T-helper 17 cell (primary cell): ENCODE results near the gene OR5M11. TPM values are rescaled to one million over a fixed set of nuclear protein-coding genes. Genes with fewer than 3 reads are reported as not detected.
"Not testable (repeated sequence)": the region's sequence is repeated elsewhere in the genome, so short reads cannot be mapped to it uniquely, and the experiment has no call there.

Source experiments
- ATAC-seq: fragments of 150-1000 bp; cut with Tn5 transposase; 2 replicates; pipeline ENCODE4 v1.10.0; 2021; ENCODE audit warnings: mild to moderate bottlenecking, moderate library complexity
- DNase-seq, 3 donors: peaks; one replicate each; pipeline versions ENCODE4 v3.0.0 to v3.0.0-alpha.2; 2020 to 2021
- H3K9me3 ChIP-seq: one replicate; pipeline ENCODE4 v1.7.0; 2013; ENCODE audit warnings: low read length, mild to moderate bottlenecking; ENCODE audit not compliant: control insufficient read depth, poor library complexity, severe bottlenecking
- H3K27ac Mint-ChIP-seq: one replicate; pipeline ENCODE4 v1.8.0; 2022; ENCODE audit warnings: mild to moderate bottlenecking, moderate library complexity, mixed read lengths
- H3K27me3 Mint-ChIP-seq: one replicate; pipeline ENCODE4 v1.8.0; 2022; ENCODE audit warnings: mixed read lengths
- H3K36me3 Mint-ChIP-seq: one replicate; pipeline ENCODE4 v1.8.0; 2022; ENCODE audit warnings: low read depth, mixed read lengths
- H3K4me1 Mint-ChIP-seq: one replicate; pipeline ENCODE4 v1.8.0; 2022; ENCODE audit warnings: mild to moderate bottlenecking, mixed read lengths
- H3K4me3 Mint-ChIP-seq: one replicate; pipeline ENCODE4 v1.8.0; 2022; ENCODE audit warnings: mild to moderate bottlenecking, moderate library complexity, mixed read lengths
- total RNA-seq, 4 donors: library from RNA in 2 of 4; stranded (reverse) in 2 of 4; gene quantifications; one replicate each; pipeline ENCODE4 v1.2.3 and lab custom pipeline; 2022 to 2026

The OR5M11 gene
- total RNA-seq (not detected), total RNA-seq (lab: John Stamatoyannopoulos, UW) (0 reads per million in 2 donors)

GRCh38 chr11:56543157-56543556 lies at the start of gene OR5M11:
Gene OR5M11, minus strand, starts transcription at chr11:56543257. Its CDS starts 0 bp downstream, at chr11:56543257.
- H3K27ac Mint-ChIP-seq: no peak within 1 kb of the TSS
- no peaks in the 10 kb centered on the region for H3K27me3 Mint-ChIP-seq
- H3K9me3 ChIP-seq: no peaks in the 10 kb centered on the region
- ATAC-seq: no peak
- no peaks in the 10 kb centered on the region for H3K4me1 Mint-ChIP-seq
- no peak within 1 kb of the TSS for H3K4me3 Mint-ChIP-seq
- DNase-seq: no peak
- H3K36me3 Mint-ChIP-seq: no peaks in the 10 kb centered on the region

DNA sequence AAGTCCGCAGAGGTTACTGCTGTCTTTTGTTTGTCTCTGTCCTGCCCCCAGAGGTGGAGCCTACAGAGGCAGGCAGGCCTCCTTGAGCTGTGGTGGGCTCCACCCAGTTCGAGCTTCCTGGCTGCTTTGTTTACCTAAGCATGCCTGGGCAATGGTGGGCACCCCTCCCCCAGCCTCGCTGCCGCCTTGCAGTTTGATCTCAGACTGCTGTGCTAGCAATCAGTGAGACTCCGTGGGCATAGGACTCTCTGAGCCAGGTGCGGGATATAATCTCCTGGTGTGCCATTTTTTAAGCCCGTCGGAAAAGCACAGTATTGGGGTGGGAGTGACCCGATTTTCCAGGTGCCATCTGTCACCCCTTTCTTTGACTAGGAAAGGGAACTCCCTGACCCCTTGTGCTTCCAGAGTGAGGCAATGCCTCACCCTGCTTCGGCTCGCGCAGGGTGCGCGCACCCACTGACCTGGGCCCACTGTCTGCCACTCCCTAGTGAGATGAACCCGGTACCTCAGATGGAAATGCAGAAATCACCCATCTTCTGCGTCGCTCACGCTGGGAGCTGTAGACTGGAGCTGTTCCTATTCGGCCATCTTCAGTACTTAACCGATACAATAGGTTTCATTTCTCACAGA lies 49.1 kb upstream of the OR5M11 start:
- H3K4me1 Mint-ChIP-seq, H3K4me3 Mint-ChIP-seq, H3K27ac Mint-ChIP-seq, H3K27me3 Mint-ChIP-seq, H3K9me3 ChIP-seq, ATAC-seq, DNase-seq, H3K36me3 Mint-ChIP-seq: not testable (repeated sequence)

- no peaks in the 10 kb centered on the region for H3K9me3 ChIP-seq
- Mint-ChIP-seq H3K4me1 (no peaks in the 10 kb centered on the region), H3K27ac (no peak within 1 kb of the TSS), H3K4me3 (no peak within 1 kb of the TSS), H3K36me3 (no peaks in the 10 kb centered on the region), H3K27me3 (no peaks in the 10 kb centered on the region)
- ATAC-seq: no peak
- no peak for DNase-seq
Observed at GRCh38 chr11:56577621-56578020, 34.6 kb upstream of the OR5M11 start, which contains the start of gene OR5M10. Gene OR5M10, minus strand, starts transcription at chr11:56577721. Its CDS starts 0 bp downstream, at chr11:56577721.

GRCh38 chr11:56558574-56558973 lies 15.5 kb upstream of the OR5M11 start:
- H3K27ac Mint-ChIP-seq: no peak overlapping the region
- H3K36me3 Mint-ChIP-seq: no peaks in the 10 kb centered on the region
- no peaks in the 10 kb centered on the region for H3K27me3 Mint-ChIP-seq
- no peak overlapping the region for H3K4me3 Mint-ChIP-seq
- ATAC-seq (no peak), DNase-seq (no peak)
- H3K4me1 Mint-ChIP-seq: no peaks in the 10 kb centered on the region
- no peaks in the 10 kb centered on the region for H3K9me3 ChIP-seq

DNA sequence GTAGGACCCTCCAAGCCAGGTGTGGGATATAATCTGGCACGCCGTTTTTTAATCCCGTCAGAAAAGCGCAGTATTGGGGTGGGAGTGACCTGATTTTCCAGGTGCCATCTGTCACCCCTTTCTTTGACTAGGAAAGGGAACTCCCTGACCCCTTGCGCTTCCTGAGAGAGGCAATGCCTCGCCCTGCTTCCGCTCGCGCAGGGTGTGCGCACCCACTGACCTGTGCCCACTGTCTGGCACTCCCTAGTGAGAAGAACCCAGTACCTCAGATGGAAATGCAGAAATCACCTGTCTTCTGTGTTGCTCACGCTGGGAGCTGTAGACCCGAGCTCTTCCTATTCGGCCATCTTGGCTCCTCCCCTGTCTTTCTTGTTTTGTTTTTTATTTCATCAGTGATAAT lies 11.6 kb upstream of the OR5M11 start:
- not testable (repeated sequence) for H3K4me3 Mint-ChIP-seq, H3K27ac Mint-ChIP-seq, DNase-seq, H3K27me3 Mint-ChIP-seq, ATAC-seq, H3K36me3 Mint-ChIP-seq, H3K4me1 Mint-ChIP-seq, H3K9me3 ChIP-seq

- H3K4me1 Mint-ChIP-seq: no peaks in the 10 kb centered on the region
- ATAC-seq (no peak), DNase-seq (no peak)
- no peaks in the 10 kb centered on the region for H3K9me3 ChIP-seq
- H3K36me3 Mint-ChIP-seq: no peaks in the 10 kb centered on the region
- no peaks in the 10 kb centered on the region for H3K27me3 Mint-ChIP-seq
- H3K4me3 Mint-ChIP-seq: no peak overlapping the region
- no peak overlapping the region for H3K27ac Mint-ChIP-seq
Observed at GRCh38 chr11:56545531-56545930, 2.5 kb upstream of the OR5M11 start.

GRCh38 chr11:56543739-56544138 lies 682 bp upstream of the OR5M11 start:
- no peak overlapping the region for H3K4me3 Mint-ChIP-seq
- no peaks in the 10 kb centered on the region for H3K9me3 ChIP-seq
- H3K27ac Mint-ChIP-seq: no peak overlapping the region
- ATAC-seq (no peak), DNase-seq (no peak)
- H3K4me1 Mint-ChIP-seq: no peaks in the 10 kb centered on the region
- H3K36me3 Mint-ChIP-seq: no peaks in the 10 kb centered on the region
- no peaks in the 10 kb centered on the region for H3K27me3 Mint-ChIP-seq

DNA sequence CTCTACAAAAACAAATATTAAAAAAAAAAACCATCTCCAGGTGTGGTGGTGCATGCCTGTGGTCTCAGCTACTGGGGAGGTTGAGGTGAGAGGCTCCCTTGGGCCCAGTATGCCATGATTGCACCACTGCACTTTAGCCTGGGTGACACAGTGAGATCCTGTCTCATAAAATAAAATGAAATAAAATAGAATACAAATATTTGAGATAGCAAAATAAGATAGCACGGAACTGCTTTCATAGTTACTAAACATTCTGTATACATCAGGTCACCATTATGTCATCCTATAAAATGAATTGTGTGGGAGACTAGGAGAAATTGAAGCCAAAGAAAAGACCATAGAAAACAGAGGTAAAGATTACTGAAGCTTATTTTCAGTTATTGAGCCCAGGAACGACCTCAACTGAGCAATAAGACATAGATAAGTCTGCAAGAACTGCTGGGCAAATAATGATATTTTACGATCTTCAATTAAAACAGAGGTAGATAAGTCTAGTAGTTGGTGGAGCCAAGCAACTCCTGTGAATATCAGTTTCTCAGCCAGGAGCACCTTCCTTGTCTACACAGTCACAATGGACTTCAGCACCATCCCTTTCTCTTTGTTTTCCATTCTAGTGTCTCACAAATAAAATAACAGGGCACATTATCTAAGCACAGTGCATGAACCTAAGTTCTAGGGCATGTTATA lies 9.9 kb downstream of the OR5M11 start:
- Mint-ChIP-seq H3K27ac (no peak overlapping the region), H3K36me3 (no peaks in the 10 kb centered on the region), H3K4me1 (no peaks in the 10 kb centered on the region), H3K4me3 (no peak overlapping the region), H3K27me3 (no peaks in the 10 kb centered on the region)
- no peaks in the 10 kb centered on the region for H3K9me3 ChIP-seq
- no peak for ATAC-seq
- no peak for DNase-seq

DNA sequence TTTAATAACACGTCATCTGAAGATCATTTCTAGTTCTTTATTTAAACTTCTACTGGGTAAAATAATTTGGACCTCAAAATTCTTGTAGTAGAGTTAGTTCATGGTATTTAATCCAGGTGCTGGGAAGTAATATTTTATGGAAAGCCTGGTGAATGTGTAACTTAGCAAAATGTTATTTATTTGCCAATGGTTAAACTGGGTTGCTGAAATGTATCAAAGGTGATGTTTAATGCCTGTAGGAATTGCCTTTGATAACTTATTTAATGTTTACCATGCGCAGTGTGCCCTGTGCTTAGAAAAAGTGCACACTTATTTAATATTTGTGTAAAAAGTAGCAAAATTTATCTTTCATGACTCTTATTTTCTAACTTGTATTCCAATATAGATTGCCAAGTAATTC lies 11.2 kb downstream of the OR5M11 start:
- no peak for ATAC-seq
- H3K27ac Mint-ChIP-seq: no peak overlapping the region
- no peaks in the 10 kb centered on the region for H3K27me3 Mint-ChIP-seq
- H3K36me3 Mint-ChIP-seq: no peaks in the 10 kb centered on the region
- no peaks in the 10 kb centered on the region for H3K4me1 Mint-ChIP-seq
- DNase-seq: no peak
- H3K9me3 ChIP-seq: no peaks in the 10 kb centered on the region
- H3K4me3 Mint-ChIP-seq: no peak overlapping the region

GRCh38 chr11:56522008-56522407 lies 21.0 kb downstream of the OR5M11 start:
- ATAC-seq (no peak), DNase-seq (no peak)
- H3K36me3 Mint-ChIP-seq: no peaks in the 10 kb centered on the region
- no peaks in the 10 kb centered on the region for H3K4me1 Mint-ChIP-seq
- H3K9me3 ChIP-seq: no peaks in the 10 kb centered on the region
- no peak overlapping the region for H3K27ac Mint-ChIP-seq
- H3K27me3 Mint-ChIP-seq: no peaks in the 10 kb centered on the region
- H3K4me3 Mint-ChIP-seq: no peak overlapping the region

DNA sequence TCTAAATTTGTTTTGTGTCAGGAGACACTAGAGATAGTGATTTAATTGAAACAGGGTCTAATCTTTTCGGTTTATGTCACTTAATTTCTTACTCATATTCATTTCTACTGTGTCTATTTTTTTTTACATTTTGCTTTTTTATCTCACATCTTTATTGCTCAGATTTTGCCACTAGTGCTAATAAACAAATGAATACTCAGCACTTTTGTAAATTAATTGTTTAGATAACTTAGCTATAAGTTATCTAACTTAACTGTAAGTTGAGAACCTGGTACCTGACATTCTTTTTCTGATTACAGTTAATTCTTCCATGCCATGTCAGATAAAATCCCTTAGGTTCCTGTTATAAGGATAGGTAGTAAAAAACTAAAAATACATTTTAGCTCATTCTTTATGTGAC lies 29.8 kb downstream of the OR5M11 start:
- no peaks in the 10 kb centered on the region for H3K9me3 ChIP-seq
- no peaks in the 10 kb centered on the region for H3K27me3 Mint-ChIP-seq
- ATAC-seq: no peak
- no peak for DNase-seq
- no peak overlapping the region for H3K4me3 Mint-ChIP-seq
- H3K36me3 Mint-ChIP-seq: no peaks in the 10 kb centered on the region
- no peaks in the 10 kb centered on the region for H3K4me1 Mint-ChIP-seq
- H3K27ac Mint-ChIP-seq: no peak overlapping the region

DNA sequence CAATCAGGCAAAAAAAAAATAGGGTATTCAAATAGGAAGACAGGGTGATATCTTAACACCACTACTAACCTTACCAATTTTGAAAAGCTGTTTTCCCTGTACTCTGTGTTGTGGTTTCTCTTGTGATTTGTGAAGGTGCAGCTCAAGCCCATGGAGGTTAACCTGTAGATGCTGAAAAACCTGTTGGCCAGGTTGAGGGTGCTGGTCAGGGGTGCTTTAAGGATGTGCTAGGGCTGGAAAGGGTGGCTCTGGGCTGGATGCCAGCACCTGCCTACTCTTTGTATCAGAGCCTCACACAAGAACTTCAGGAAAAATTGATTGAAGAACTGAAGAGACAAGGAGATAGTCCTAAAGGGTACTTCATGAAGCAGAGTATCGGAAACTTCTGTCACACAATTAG lies 33.6 kb downstream of the OR5M11 start:
- H3K9me3 ChIP-seq: no peaks in the 10 kb centered on the region
- Mint-ChIP-seq H3K36me3 (no peaks in the 10 kb centered on the region), H3K4me3 (no peak overlapping the region), H3K27ac (no peak overlapping the region), H3K27me3 (no peaks in the 10 kb centered on the region), H3K4me1 (no peaks in the 10 kb centered on the region)
- DNase-seq (no peak), ATAC-seq (no peak)

DNA sequence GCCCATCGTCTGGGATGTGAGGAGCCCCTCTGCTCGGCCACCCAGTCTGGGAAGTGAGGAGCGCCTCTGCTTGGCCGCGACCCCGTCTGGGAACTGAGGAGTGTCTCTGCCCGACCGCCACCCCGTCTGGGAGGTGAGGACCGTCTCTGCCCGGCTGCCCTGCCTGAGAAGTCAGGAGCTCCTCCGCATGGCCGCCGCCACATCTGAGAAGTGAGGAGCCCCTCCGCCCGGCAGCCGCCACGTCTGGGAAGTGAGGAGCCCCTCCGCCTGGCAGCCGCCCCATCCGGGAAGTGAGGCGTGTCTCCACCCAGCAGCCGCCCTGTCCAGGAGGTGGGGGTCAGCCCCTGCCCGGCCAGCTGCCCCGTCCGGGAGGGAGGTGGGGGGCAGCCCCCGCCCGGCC lies 46.0 kb downstream of the OR5M11 start:
- H3K36me3 Mint-ChIP-seq: no peaks in the 10 kb centered on the region

GRCh38 chr11:56495117-56495516 lies 47.9 kb downstream of the OR5M11 start:
- no peak overlapping the region for H3K27ac Mint-ChIP-seq
- no peaks in the 10 kb centered on the region for H3K9me3 ChIP-seq
- H3K36me3 Mint-ChIP-seq: no peaks in the 10 kb centered on the region
- H3K4me1 Mint-ChIP-seq: no peaks in the 10 kb centered on the region
- ATAC-seq: no peak
- no peaks in the 10 kb centered on the region for H3K27me3 Mint-ChIP-seq
- no peak overlapping the region for H3K4me3 Mint-ChIP-seq
- no peak for DNase-seq

More for the DNA sequence above, 46.0 kb downstream of the OR5M11 start:
- no peaks in the 10 kb centered on the region for H3K9me3 ChIP-seq
- ATAC-seq: no peak
- DNase-seq: no peak
- H3K27ac Mint-ChIP-seq: no peak overlapping the region
- H3K27me3 Mint-ChIP-seq: no peaks in the 10 kb centered on the region
- no peak overlapping the region for H3K4me3 Mint-ChIP-seq
- H3K4me1 Mint-ChIP-seq: no peaks in the 10 kb centered on the region
